GOT3 (cell line): ENCODE data around the gene PSPH.

Experiments
- DNase-seq: peaks from one replicate; lab custom pipeline; 2025; ENCODE audit warnings: mixed read lengths; lab: John Stamatoyannopoulos, UW

Gene PSPH

GRCh38 chr7:56003749-56004148 lies 47.5 kb downstream of the PSPH start:
- DNase-seq = no peak

- DNase-seq = no peak
These were observed 54.3 kb downstream of the PSPH start for GRCh38 chr7:55996856-55997500.

GRCh38 chr7:55992346-55992745 lies 58.9 kb downstream of the PSPH start:
- no peak for DNase-seq

GRCh38 chr7:55983537-55983936 lies 67.7 kb downstream of the PSPH start:
- no peak for DNase-seq

- DNase-seq = no peak
These were observed 71.0 kb downstream of the PSPH start for GRCh38 chr7:55980266-55980665.

- DNase-seq = no peak
These were observed 73.4 kb downstream of the PSPH start for GRCh38 chr7:55977831-55978230.

GRCh38 chr7:55975988-55976633 lies 75.1 kb downstream of the PSPH start:
- DNase-seq = no peak

GRCh38 chr7:55973747-55974250 lies 77.4 kb downstream of the PSPH start:
- no peak for DNase-seq

- no peak for DNase-seq
These were observed 80.3 kb downstream of the PSPH start for GRCh38 chr7:55970978-55971377.

GRCh38 chr7:55970561-55970960 lies 80.7 kb downstream of the PSPH start:
- DNase-seq = no peak

- DNase-seq = no peak
These were observed 81.9 kb downstream of the PSPH start for GRCh38 chr7:55969391-55969790.

- no peak for DNase-seq
These were observed 84.4 kb downstream of the PSPH start for GRCh38 chr7:55966851-55967250.

GRCh38 chr7:55965805-55966421 lies 85.3 kb downstream of the PSPH start:
- no peak for DNase-seq

GRCh38 chr7:55965100-55965470 lies 86.2 kb downstream of the PSPH start:
- DNase-seq = no peak

- DNase-seq = peak; percentile 77
These were observed 86.8 kb downstream of the PSPH start, which contains the start of gene NIPSNAP2 for GRCh38 chr7:55964261-55965099. Gene NIPSNAP2, plus strand, starts transcription at chr7:55964585. Its CDS starts 25 bp downstream, at chr7:55964610.

GRCh38 chr7:55963584-55964168 lies 87.6 kb downstream of the PSPH start:
- no peak for DNase-seq

GRCh38 chr7:55962014-55962413 lies 89.2 kb downstream of the PSPH start:
- no peak for DNase-seq
